DND-41 (cell line): ENCODE measurements around the gene KCNK4.
A peak's percentile ranks its signal among the peaks of the same experiment; 100 is the strongest.

Experiments
- ATAC-seq: fragments of 200-7000 bp; cut with Tn5 transposase; 3 replicates; pipeline ENCODE4 v1.9.1; 2021; ENCODE audit warnings: low read depth; ENCODE audit not compliant: insufficient read depth
- DNase-seq: peaks from one replicate; pipeline ENCODE4 v3.0.0-alpha.2; 2020
- H2AFZ ChIP-seq: 2 replicates; pipeline ENCODE4 v1.6.0; 2012; ENCODE audit warnings: low read depth, low read length
- H3K27ac ChIP-seq: 2 replicates; pipeline ENCODE4 v1.5.1; 2012; ENCODE audit warnings: low read length, inconsistent platforms
- H3K27me3 ChIP-seq: fragments of 200-600 bp; sonication (generic); 2 replicates; pipeline ENCODE4 v1.6.0; 2012; ENCODE audit warnings: low read length, mild to moderate bottlenecking, inconsistent platforms; ENCODE audit not compliant: insufficient read depth, poor library complexity
- H3K36me3 ChIP-seq: 2 replicates; pipeline ENCODE4 v1.5.1; 2012; ENCODE audit warnings: low read length, inconsistent platforms; ENCODE audit not compliant: insufficient read depth
- H3K4me1 ChIP-seq: 2 replicates; pipeline ENCODE4 v1.5.1; 2012; ENCODE audit warnings: mild to moderate bottlenecking, low read length; ENCODE audit not compliant: insufficient read depth
- H3K4me2 ChIP-seq: 2 replicates; pipeline ENCODE4 v1.6.0; 2012; ENCODE audit warnings: mild to moderate bottlenecking, moderate library complexity, low read length, inconsistent platforms; ENCODE audit not compliant: insufficient read depth
- H3K4me3 ChIP-seq, 2 experiments: fragments of 200-600 bp in 1 of 2; shearing (Covaris generic) in 1 of 2; 2 replicates each; pipeline ENCODE4 v1.5.1; 2012 to 2016; ENCODE audit warnings: inconsistent platforms in 2 of 2, low read length in 2 of 2, mild to moderate bottlenecking in 2 of 2, low read depth in 1 of 2, moderate library complexity in 1 of 2
- H3K79me2 ChIP-seq: 2 replicates; pipeline ENCODE4 v1.6.0; 2012; ENCODE audit warnings: low read length, inconsistent platforms; ENCODE audit not compliant: insufficient read depth
- H3K9ac ChIP-seq: 2 replicates; pipeline ENCODE4 v1.6.0; 2012; ENCODE audit warnings: low read depth, mild to moderate bottlenecking, inconsistent platforms, low read length, moderate library complexity
- H3K9me3 ChIP-seq: 2 replicates; pipeline ENCODE4 v1.5.1; 2012; ENCODE audit warnings: low read length, moderate library complexity, mild to moderate bottlenecking, inconsistent platforms; ENCODE audit not compliant: insufficient read depth, severe bottlenecking
- H4K20me1 ChIP-seq: 2 replicates; pipeline ENCODE4 v1.6.0; 2012; ENCODE audit warnings: low read length; ENCODE audit not compliant: insufficient read depth
- EZH2 ChIP-seq: IDR thresholded peaks from 3 replicates; pipeline ENCODE4 v1.6.1; 2012; ENCODE audit warnings: borderline replicate concordance, low read depth, mild to moderate bottlenecking, moderate library complexity, low read length, inconsistent platforms; ENCODE audit not compliant: severe bottlenecking
- TF ChIP-seq, protein P1 (sequence below): IDR thresholded peaks from 2 replicates; pipeline ENCODE4 v1.5.1; 2012; ENCODE audit warnings: borderline replicate concordance, low read length, moderate library complexity, mild to moderate bottlenecking; ENCODE audit not compliant: poor library complexity, severe bottlenecking; ENCODE audit errors: extremely low read depth

KCNK4 gene

GRCh38 chr11:64327993-64328392 lies 36.9 kb downstream of the KCNK4 start:
- no peak for ATAC-seq

DNA sequence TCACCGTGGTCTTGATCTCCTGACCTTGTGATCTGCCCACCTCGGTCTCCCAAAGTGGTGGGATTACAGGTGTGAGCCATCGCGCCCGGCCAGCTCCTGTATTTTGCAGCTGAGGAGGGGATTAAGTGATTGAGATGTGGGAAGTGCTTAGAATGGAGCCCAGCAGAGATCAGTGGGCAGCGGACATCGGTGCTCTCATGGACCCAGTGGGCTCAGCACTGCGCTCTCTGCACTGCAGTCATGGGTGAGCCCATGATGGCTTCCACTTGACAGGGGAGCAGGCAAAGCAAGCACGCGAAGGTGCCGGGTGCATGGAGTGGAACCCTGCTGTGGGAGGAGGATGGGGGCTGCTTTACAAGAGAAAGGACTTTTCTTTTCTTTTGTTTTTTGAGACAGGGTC lies 39.8 kb downstream of the KCNK4 start:
- Histone ChIP-seq H3K4me2 (no peak overlapping the region), H3K4me1 (no peaks in the 10 kb centered on the region), H3K27me3 (no peaks in the 10 kb centered on the region), H3K36me3 (no peaks in the 10 kb centered on the region), H3K27ac (no peak overlapping the region), H4K20me1 (no peaks in the 10 kb centered on the region), H3K4me3 (no peak overlapping the region), H3K9ac (no peak overlapping the region), H3K79me2 (no peaks in the 10 kb centered on the region), H2AFZ (no peak overlapping the region), H3K9me3 (no peaks in the 10 kb centered on the region)
- TF ChIP-seq, protein P1, sequence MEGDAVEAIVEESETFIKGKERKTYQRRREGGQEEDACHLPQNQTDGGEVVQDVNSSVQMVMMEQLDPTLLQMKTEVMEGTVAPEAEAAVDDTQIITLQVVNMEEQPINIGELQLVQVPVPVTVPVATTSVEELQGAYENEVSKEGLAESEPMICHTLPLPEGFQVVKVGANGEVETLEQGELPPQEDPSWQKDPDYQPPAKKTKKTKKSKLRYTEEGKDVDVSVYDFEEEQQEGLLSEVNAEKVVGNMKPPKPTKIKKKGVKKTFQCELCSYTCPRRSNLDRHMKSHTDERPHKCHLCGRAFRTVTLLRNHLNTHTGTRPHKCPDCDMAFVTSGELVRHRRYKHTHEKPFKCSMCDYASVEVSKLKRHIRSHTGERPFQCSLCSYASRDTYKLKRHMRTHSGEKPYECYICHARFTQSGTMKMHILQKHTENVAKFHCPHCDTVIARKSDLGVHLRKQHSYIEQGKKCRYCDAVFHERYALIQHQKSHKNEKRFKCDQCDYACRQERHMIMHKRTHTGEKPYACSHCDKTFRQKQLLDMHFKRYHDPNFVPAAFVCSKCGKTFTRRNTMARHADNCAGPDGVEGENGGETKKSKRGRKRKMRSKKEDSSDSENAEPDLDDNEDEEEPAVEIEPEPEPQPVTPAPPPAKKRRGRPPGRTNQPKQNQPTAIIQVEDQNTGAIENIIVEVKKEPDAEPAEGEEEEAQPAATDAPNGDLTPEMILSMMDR, result no peak
- no peak for TF ChIP-seq EZH2
- no peak for ATAC-seq
- DNase-seq, result no peak

More at GRCh38 chr11:64327993-64328392, 36.9 kb downstream of the KCNK4 start:
- Histone ChIP-seq H3K79me2 (no peaks in the 10 kb centered on the region), H3K27me3 (no peaks in the 10 kb centered on the region), H3K4me3 (no peak overlapping the region), H2AFZ (no peak overlapping the region), H3K9me3 (no peaks in the 10 kb centered on the region), H3K4me2 (no peak overlapping the region), H4K20me1 (peaks cover 3% of the 10 kb centered on the region), H3K36me3 (no peaks in the 10 kb centered on the region), H3K4me1 (peaks cover 7% of the 10 kb centered on the region), H3K9ac (no peak overlapping the region), H3K27ac (no peak overlapping the region)
- no peak for DNase-seq
- TF ChIP-seq EZH2, result no peak
- TF ChIP-seq, protein P1, result no peak

GRCh38 chr11:64331569-64332371 lies 40.7 kb downstream of the KCNK4 start:
- Histone ChIP-seq H3K9me3 (no peaks in the 10 kb centered on the region), H3K9ac (no peak overlapping the region), H3K4me1 (no peaks in the 10 kb centered on the region), H3K27ac (no peak overlapping the region), H3K79me2 (no peaks in the 10 kb centered on the region), H3K36me3 (no peaks in the 10 kb centered on the region), H3K4me3 (no peak overlapping the region), H3K4me2 (no peak overlapping the region), H4K20me1 (no peaks in the 10 kb centered on the region), H2AFZ (no peak overlapping the region), H3K27me3 (no peaks in the 10 kb centered on the region)
- ATAC-seq (peak; percentile 65; the same call in 2 of the 3 replicates), DNase-seq (peak; percentile 31)
- TF ChIP-seq EZH2, result no peak
- TF ChIP-seq, protein P1, result peak; percentile 50
